GM18505 (cell line): Measurements from ENCODE around the gene P2RY1.
"Not testable (repeated sequence)": the region's sequence is repeated elsewhere in the genome, so short reads cannot be mapped to it uniquely, and the experiment has no call there.

ENCODE experiments used
- ATAC-seq: cut with Tn5 transposase; IDR thresholded peaks from one replicate; pipeline ENCODE4 v1.9.1; 2021; ENCODE audit not compliant: unreplicated experiment
- POLR2A ChIP-seq: IDR thresholded peaks from 4 replicates; pipeline ENCODE4 v1.6.1; 2011; ENCODE audit warnings: borderline replicate concordance; ENCODE audit not compliant: insufficient read depth, insufficient read length; ENCODE audit errors: extremely low read depth

P2RY1 gene

GRCh38 chr3:152826476-152826875, 8.5 kb upstream of the P2RY1 start:
- no peak for ATAC-seq
- TF ChIP-seq POLR2A = no peak

GRCh38 chr3:152827313-152827712, 7.6 kb upstream of the P2RY1 start:
- no peak for TF ChIP-seq POLR2A
- ATAC-seq = no peak

GRCh38 chr3:152828075-152828840, 6.7 kb upstream of the P2RY1 start:
- no peak for TF ChIP-seq POLR2A
- ATAC-seq = no peak

- no peak for TF ChIP-seq POLR2A
- ATAC-seq = no peak
These were observed 4.7 kb upstream of the P2RY1 start for GRCh38 chr3:152830245-152830644.

- no peak for ATAC-seq
- TF ChIP-seq POLR2A = no peak
These were observed 2.9 kb upstream of the P2RY1 start for GRCh38 chr3:152832046-152832445.

- no peak for ATAC-seq
- no peak for TF ChIP-seq POLR2A
These were observed 1.8 kb upstream of the P2RY1 start for GRCh38 chr3:152833089-152833488.

DNA sequence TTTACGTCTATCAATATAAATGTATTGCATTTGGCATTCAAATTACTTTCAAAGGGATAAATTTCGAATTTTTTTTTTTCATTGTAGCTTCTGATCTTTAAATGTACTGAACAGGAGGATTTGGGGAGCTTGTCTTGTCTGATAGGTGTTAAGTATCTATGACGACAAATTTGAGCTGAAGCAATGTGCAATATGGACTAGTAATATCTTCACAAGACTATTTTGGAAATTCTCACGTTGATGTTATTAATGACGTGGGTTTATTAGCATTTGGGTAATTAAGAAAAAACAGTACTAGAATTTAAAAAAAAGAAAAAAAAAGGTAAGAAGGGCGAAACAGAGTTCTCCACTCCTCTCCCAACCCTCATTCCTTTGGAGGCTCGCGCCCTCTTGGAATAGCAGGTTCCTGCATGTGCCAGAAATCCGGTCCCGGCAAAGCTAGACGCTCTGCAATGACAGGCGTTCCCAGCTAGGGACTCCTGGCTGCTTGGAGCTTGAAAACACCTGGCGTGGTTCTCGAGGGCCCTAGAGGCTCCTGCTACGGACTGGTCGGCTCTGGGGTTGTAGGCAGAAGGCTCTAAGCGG, 648 bp upstream of the P2RY1 start:
- TF ChIP-seq POLR2A = no peak
- ATAC-seq = no peak

- TF ChIP-seq POLR2A = no peak
- ATAC-seq = no peak
These were observed 721 bp downstream of the P2RY1 start for GRCh38 chr3:152835601-152836102.

DNA sequence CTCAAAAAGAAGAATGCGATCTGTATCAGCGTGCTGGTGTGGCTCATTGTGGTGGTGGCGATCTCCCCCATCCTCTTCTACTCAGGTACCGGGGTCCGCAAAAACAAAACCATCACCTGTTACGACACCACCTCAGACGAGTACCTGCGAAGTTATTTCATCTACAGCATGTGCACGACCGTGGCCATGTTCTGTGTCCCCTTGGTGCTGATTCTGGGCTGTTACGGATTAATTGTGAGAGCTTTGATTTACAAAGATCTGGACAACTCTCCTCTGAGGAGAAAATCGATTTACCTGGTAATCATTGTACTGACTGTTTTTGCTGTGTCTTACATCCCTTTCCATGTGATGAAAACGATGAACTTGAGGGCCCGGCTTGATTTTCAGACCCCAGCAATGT, 1.3 kb downstream of the P2RY1 start:
- no peak for ATAC-seq
- no peak for TF ChIP-seq POLR2A

GRCh38 chr3:152839511-152839910, 4.6 kb downstream of the P2RY1 start:
- TF ChIP-seq POLR2A = no peak
- no peak for ATAC-seq

GRCh38 chr3:152841131-152841530, 6.2 kb downstream of the P2RY1 start:
- no peak for ATAC-seq
- TF ChIP-seq POLR2A = no peak

- TF ChIP-seq POLR2A = no peak
- ATAC-seq = no peak
These were observed 7.5 kb downstream of the P2RY1 start for GRCh38 chr3:152842413-152842812.

- no peak for ATAC-seq
- no peak for TF ChIP-seq POLR2A
These were observed 9.0 kb downstream of the P2RY1 start for GRCh38 chr3:152843955-152844354.

- ATAC-seq = not testable (repeated sequence)
These were observed 11.8 kb downstream of the P2RY1 start for GRCh38 chr3:152846572-152847202.

GRCh38 chr3:152847599-152847998, 12.7 kb downstream of the P2RY1 start:
- ATAC-seq = not testable (repeated sequence)
